ENCODE results near the gene ATG4B.

The ATG4B gene

GRCh38 chr2:241618829-241619228 lies 18.7 kb upstream of the ATG4B start:
- no peak for TF ChIP-seq CTCF (IDR thresholded peaks at IDR 0.05; ENCODE audit: borderline replicate concordance, control extremely low read depth, extremely low read depth, insufficient read depth, missing control alignments)
- in situ Hi-C loops (cut with MboI; ENCODE audit: low sequenced_read_pairs, unreplicated experiment) = no loop called here
- DNase-seq (ENCODE audit: low spot score) = no peak

- DNase-seq (ENCODE audit: low spot score) = no peak
- no peak for TF ChIP-seq CTCF (IDR thresholded peaks at IDR 0.05; ENCODE audit: borderline replicate concordance, control extremely low read depth, extremely low read depth, insufficient read depth, missing control alignments)
- in situ Hi-C loops (cut with MboI; ENCODE audit: low sequenced_read_pairs, unreplicated experiment) = no loop called here
Measured at GRCh38 chr2:241619597-241620418, 17.7 kb upstream of the ATG4B start.

GRCh38 chr2:241620419-241620769 lies 17.1 kb upstream of the ATG4B start:
- DNase-seq (ENCODE audit: low spot score) = no peak
- no peak for TF ChIP-seq CTCF (IDR thresholded peaks at IDR 0.05; ENCODE audit: borderline replicate concordance, control extremely low read depth, extremely low read depth, insufficient read depth, missing control alignments)
- in situ Hi-C loops (cut with MboI; ENCODE audit: low sequenced_read_pairs, unreplicated experiment) = no loop called here

GRCh38 chr2:241627675-241628074 lies 9.8 kb upstream of the ATG4B start:
- TF ChIP-seq CTCF (IDR thresholded peaks at IDR 0.05; ENCODE audit: borderline replicate concordance, control extremely low read depth, extremely low read depth, insufficient read depth, missing control alignments) = no peak
- in situ Hi-C loops (cut with MboI; ENCODE audit: low sequenced_read_pairs, unreplicated experiment) = no loop called here

GRCh38 chr2:241629762-241630435 lies 7.6 kb upstream of the ATG4B start:
- in situ Hi-C loops (cut with MboI; ENCODE audit: low sequenced_read_pairs, unreplicated experiment) = no loop called here
- DNase-seq (ENCODE audit: low spot score) = no peak
- TF ChIP-seq CTCF (IDR thresholded peaks at IDR 0.05; ENCODE audit: borderline replicate concordance, control extremely low read depth, extremely low read depth, insufficient read depth, missing control alignments) = no peak

More at GRCh38 chr2:241627675-241628074, 9.8 kb upstream of the ATG4B start:
- DNase-seq (ENCODE audit: low spot score) = no peak

- in situ Hi-C loops (cut with MboI; ENCODE audit: low sequenced_read_pairs, unreplicated experiment) = no loop called here
- no peak for DNase-seq (ENCODE audit: low spot score)
- TF ChIP-seq CTCF (IDR thresholded peaks at IDR 0.05; ENCODE audit: borderline replicate concordance, control extremely low read depth, extremely low read depth, insufficient read depth, missing control alignments) = no peak
Measured at GRCh38 chr2:241632478-241633325, 4.8 kb upstream of the ATG4B start.
